Measurements from ENCODE around the gene PRAMEF14. TPM values are rescaled to one million over a fixed set of nuclear protein-coding genes. Genes with fewer than 3 reads are reported as not detected.
"Not testable (repeated sequence)": the region's sequence is repeated elsewhere in the genome, so short reads cannot be mapped to it uniquely, and the experiment has no call there.

Gene PRAMEF14, protein sequence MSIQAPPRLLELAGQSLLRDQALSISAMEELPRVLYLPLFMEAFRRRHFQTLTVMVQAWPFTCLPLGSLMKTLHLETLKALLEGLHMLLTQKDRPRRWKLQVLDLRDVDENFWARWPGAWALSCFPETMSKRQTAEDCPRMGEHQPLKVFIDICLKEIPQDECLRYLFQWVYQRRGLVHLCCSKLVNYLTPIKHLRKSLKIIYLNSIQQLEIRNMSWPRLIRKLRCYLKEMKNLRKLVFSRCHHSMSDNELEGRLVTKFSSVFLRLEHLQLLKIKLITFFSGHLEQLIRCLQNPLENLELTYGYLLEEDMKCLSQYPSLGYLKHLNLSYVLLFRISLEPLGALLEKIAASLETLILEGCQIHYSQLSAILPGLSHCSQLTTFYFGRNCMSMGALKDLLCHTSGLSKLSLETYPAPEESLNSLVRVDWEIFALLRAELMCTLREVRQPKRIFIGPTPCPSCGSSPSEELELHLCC
- not detected for polyA plus RNA-seq (ENCODE audit: insufficient read length)

DNA sequence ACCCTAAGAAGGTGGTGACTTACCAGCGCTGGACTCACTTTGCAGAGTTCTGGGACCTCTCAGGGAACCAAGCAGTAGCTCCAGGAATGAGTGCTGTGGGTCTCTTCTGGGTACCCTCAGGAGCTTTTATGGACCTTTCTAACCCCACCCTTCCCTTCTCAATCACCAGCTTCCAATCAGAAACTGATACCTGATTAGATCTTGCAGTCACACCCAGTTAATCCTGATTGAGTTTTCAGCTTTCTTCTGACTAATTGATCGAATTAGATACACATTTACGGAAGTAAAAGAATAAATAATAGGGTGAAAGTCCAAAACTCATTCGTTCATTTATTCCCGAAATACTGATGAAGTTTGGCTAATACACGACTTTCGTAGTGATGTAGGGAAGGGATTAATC, at the start of gene PRAMEF14:
PRAMEF14 (minus strand) TSS at position 101 of the 400 bp plus-strand sequence. CDS start 1,820 bp downstream, outside the sequence.
- not testable (repeated sequence) for DNase-seq

DNA sequence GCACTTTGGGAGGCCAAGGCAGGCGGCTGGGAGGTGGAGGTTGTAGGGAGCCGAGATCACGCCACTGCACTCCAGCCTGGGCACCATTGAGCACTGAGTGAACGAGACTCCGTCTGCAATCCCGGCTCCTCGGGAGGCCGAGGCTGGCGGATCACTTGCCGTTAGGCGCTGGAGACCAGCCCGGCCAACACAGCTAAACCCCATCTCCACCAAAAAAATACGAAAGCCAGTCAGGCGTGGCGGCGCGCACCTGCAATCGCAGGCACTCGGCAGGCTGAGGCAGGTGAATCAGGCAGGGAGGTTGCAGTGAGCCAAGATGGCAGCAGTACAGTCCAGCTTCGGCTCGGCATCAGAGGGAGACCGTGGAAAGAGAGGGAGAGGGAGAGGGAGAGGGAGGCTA, 48.4 kb upstream of the PRAMEF14 start:
- DNase-seq, result not testable (repeated sequence)

DNA sequence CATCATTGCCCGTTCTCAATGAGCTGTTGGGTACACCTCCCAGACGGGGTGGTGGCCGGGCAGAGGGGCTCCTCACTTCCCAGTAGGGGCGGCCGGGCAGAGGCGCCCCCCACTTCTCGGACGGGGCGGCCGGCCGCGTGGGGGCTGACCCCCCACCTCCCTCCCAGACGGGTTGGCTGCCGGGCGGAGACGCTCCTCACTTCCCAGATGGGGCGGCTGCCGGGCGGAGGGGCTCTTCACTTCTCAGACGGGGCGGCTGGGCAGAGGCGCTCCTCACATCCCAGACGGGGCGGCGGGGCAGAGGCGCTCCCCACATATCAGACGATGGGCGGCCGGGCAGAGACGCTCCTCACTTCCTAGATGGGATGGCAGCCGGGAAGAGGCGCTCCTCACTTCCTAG, 47.8 kb upstream of the PRAMEF14 start:
- DNase-seq, result not testable (repeated sequence)

DNA sequence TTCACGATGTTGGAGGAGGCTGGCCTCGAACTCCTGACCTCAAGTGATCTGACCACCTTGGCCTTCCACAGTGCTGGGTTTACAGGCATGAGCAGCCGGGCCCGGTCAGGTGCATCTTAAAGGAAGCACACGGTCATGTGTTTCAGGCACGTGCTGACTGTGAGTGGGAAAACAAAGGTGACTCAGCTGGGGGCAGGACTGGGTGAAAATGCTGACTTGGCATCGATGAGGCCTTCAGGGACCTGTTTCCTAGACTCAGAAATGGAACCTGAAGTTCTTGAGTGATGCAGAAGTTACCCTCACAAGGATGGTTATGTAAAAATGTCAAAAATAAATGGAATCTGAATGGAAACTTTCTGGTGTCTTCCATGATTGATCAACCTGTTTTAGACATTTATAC, 46.1 kb upstream of the PRAMEF14 start:
- DNase-seq, result not testable (repeated sequence)

DNA sequence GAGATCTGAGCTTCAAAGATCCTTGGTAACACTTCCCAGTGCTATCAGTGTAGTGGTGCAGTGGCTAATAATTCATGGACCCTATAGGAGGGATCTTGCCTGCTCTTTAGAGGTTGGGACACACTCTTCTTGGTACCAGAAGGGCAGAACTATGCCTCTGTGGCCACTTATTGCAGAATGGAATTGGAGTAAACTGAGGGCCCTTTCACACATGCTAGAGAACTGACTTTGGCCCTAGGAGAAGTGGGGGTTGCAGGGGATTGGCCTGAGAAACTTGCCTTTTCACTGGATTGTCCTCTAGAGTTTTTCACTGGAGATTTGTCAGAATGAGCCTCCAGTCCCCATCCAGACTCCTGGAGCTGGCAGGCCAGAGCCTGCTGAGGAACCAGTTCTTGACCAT, 42.4 kb upstream of the PRAMEF14 start, which contains the start of gene PRAMEF17:
PRAMEF17 (plus strand) TSS at position 301 of the 400 bp plus-strand sequence; CDS start at position 327, 26 bp downstream.
- DNase-seq, result not testable (repeated sequence)

DNA sequence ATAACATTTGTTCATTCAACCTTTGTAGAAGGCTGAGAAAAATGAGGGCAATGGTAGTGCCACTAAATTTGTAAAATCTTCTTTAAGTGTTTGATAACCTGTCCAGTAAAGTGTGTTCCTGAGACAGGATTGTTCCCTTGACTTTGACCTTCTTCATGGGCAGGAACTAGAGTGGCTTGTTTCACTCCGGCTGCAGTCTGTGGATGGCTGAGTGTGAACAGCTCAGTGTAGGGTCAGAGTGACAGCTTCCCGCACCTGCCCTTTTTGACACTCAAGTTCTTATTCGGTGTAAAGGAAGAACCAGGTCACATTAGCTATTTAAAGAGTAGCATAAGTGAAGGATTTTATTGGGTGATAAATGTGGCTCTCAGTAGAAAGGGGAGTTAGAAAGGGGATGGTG, 33.4 kb upstream of the PRAMEF14 start:
- DNase-seq, result not testable (repeated sequence)

DNA sequence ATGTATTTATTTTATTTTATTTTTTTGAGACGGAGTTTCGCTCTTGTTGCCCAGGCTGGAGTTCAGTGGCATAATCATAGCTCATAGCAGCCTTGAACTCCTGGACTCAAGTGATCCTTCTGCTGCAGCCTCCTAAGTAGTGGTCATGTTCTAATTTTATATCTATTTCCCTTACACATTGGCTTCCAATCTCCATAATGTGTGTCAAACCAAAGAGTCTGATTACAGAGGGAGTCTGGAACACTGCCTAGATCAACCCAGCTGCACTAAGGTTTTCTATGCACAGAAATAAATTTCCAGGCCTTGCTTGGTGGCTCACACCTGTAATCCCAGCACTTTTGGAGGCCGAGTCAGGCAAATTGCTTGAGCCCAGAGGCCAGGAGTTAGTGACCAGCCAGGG, 32.0 kb upstream of the PRAMEF14 start:
- DNase-seq, result not testable (repeated sequence)

DNA sequence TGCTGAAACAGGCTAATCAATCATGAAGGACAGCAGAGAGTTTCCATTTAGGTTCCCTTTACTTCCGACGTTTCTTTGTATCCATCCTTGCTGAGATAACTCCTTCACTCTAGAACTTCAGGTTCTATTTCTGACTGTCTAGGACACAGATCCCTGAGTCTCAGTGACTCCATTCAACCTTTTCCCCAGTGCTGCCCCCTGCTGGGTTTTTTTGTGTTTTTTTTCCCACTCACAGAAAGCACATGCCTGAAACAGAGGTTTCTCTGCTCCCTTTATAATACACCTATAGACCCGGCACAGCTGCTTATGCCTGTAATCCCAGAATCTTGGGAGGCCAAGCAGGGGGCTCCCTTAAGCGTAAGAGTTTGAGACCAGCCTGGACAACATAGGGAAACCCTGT, 21.6 kb upstream of the PRAMEF14 start:
- DNase-seq, result not testable (repeated sequence)

DNA sequence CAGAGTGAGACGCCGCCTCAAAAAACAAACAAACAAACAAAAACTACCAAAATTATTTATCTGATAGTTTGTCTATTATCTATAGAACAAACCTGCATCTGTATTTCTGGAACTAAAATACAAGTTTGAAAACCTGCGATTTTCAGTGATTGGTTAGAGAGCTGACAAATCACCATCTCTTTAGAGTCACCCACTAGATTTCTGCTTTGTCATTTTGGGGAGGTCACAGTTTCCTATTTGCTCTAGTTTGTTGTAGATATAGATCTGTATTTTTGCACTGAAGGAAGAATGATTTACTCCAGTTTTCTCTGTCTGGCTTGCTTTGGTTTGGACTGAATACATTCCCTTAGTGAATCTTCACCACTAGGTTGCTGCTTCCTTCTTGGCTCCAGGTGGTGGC, 19.6 kb upstream of the PRAMEF14 start:
- DNase-seq, result not testable (repeated sequence)

DNA sequence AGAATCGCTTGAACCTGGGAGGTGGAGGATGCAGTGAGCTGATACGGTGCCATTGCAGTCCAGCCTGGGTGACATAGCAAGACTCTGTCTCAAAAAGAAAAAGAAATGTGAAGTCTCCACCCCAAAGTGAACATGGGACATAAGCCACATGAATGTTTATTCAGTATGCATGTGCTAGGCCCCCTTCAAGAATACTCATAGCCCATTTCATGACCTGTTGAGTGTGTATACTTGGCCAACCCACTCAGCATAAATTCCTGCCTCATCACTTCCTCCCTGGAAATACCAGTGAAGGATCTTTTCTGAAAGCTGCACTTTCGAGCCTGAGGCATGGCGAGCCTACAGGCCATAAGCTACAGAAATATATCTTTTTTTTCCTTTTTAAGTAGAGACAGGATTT, 18.0 kb upstream of the PRAMEF14 start:
- DNase-seq, result not testable (repeated sequence)

DNA sequence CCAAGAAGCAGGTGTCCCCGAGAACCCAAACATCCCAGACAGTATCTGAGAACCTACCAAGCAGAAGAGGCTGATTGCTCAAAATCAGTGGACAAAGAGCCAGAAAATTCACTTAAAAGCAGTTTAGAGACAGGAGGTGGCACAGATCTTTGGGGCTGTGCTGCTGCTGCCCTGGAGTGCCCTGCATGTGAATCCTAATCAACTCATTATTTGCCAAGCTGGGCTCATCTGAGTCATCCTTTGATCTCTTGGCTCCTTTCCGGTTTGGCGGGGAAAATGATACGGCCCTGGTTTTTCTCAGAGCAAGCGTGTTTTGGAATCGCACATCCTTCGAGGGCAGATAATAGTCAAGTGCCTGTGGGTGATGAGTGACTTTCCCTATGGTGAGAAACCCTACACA, 15.4 kb upstream of the PRAMEF14 start:
- not testable (repeated sequence) for DNase-seq

DNA sequence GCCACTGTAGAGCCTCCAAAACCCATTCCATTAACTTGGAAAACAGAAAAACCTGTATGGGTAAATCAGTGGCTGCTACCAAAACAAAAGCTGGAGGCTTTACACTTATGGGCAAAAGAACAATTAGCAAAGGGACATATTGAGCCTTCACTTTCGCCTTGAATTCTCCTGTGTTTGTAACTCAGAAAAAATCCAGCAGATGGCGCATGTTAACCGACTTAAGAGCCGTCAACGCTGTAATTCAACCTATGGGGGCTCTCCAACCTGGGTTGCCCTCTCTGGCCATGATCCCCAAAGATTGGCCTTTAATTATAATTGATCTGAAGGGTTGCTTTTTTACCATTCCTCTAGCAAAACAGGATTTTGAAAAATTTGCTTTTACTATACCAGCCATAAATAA, 9.8 kb upstream of the PRAMEF14 start:
- peak; percentile 29 for DNase-seq

DNA sequence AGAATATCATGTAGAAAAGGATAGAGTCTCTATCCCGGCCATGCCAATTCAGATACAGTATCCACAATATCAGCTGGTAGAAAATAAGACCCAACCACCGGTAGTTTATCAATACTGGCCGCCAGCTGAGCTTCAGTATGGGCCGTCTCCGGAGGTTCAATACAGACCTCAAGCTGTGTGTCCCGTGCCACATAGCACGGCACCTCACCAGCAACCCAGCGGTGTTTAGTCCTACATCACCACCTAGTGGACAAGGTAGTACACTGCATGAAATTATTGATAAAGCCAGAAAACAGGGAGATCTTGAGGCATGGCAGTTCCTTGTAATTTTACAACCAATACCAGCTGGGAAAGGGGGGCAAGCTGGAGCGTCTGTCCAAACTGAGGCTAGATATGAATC, 7.5 kb upstream of the PRAMEF14 start:
- not testable (repeated sequence) for DNase-seq

DNA sequence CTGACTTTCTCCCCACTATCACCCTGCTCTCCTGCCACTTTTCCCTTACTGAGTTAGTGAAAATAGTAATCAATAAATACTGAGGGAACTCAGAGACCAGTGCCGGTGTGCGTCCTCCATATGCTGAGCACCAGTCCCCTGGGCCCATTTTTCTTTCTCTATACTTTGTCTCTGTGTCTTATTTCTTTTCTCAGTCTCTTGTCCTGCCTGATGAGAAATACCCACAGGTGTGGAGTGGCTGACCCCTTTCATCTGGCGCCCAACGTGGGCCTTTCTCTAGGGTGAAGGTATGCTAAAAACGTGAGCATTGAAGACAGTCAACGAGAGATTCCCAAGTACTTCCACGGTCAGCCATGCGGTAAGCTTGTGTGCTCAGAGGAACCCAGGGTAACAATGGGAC, 6.5 kb upstream of the PRAMEF14 start:
- DNase-seq, result not testable (repeated sequence)

DNA sequence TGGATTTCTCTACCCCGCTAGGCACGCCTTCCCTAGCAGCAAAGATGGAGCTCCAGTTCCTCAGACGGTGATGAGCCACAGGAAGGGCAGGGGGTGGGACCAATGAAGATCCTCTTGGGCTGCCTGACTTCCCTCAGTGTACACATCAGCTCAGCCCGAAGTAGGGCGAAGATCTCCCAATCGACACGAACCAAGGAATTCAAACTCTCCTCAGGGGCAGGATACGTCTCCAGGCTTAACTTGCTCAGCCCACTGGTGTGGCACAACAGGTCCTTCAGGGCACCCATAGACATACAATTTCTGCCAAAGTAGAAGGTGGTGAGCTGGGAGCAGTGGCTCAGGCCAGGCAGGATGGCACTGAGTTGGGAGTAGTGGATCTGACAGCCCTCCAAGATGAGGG, 4.4 kb downstream of the PRAMEF14 start:
- not testable (repeated sequence) for DNase-seq

DNA sequence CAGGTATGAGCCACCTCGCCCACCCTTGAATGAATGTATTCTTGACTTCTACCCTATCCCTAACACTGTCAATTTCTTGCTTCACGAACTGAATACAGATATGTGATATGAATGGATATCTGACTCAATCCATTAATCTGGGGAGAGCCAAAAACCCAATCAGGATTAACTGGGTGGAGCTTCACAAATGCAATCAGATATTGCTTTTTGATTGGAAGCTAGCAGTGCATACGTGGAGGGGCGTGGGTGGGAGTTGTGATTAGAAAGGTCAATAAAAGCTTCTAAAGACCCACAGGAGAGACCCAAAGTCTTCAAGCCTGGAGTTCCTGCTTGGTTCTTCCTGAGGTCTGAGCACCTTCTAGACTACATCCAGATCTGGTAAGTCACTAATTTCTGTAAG, 31.7 kb downstream of the PRAMEF14 start, which contains the start of gene PRAMEF15:
PRAMEF15 (plus strand) TSS at position 301 of the 400 bp plus-strand sequence. CDS start 2,827 bp downstream, outside the sequence.
- not testable (repeated sequence) for DNase-seq

DNA sequence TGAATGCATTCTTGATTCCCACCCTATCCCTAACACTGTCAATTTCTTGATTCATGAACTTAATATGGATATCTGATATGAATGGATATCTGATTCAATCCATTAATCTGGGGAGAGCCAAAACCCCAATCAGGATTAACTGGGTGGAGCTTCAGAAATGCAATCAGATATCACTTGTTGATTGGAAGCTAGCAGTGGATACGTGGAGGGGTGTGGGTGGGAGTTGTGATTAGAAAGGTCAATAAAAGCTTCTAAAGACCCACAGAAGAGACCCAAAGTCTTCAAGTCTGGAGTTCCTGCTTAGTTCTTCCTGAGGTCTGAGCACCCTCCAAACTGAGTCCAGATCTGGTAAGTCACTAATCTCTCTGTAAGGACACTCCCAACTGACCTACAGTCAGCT, 43.7 kb downstream of the PRAMEF14 start, which contains the start of gene PRAMEF33:
PRAMEF33 (plus strand) TSS at position 301 of the 400 bp plus-strand sequence. CDS start 2,416 bp downstream, outside the sequence.
- DNase-seq, result not testable (repeated sequence)

DNA sequence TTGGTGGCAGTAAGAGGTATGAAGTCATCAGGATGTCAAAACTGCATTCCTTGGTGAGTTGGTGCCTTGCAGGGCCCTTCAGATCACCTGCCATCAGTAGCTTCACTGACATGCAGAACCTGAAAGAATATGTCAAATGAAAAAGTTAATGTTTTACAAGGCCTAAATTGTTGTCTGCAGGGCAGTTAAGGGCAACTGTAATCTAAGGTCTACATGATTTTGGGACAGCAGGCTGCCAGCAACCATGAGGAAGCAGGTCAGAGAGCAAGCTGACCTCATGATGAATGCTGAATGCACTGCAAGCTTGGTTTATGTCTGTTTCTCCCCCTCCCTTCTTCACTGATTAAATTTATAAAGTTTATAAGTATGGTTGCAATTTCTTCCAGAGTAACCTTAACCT, 44.7 kb downstream of the PRAMEF14 start:
- not testable (repeated sequence) for DNase-seq

DNA sequence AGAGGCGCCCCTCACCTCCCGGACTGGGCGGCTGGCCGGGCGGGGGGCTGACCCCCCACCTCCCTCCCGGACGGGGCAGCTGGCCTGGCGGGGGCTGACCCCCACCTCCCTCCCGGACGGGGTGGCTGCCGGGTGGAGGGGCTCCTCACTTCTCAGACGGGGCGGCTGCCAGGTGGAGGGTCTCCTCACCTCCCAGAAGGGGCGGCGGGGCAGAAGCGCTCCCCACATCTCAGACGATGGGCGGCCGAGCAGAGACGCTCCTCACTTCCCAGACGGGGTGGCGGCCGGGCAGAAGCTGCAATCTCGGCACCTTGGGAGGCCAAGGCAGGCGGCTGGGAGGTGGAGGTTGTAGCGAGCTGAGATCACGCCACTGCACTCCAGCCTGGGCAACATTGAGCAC, 48.2 kb downstream of the PRAMEF14 start:
- DNase-seq, result not testable (repeated sequence)

DNA sequence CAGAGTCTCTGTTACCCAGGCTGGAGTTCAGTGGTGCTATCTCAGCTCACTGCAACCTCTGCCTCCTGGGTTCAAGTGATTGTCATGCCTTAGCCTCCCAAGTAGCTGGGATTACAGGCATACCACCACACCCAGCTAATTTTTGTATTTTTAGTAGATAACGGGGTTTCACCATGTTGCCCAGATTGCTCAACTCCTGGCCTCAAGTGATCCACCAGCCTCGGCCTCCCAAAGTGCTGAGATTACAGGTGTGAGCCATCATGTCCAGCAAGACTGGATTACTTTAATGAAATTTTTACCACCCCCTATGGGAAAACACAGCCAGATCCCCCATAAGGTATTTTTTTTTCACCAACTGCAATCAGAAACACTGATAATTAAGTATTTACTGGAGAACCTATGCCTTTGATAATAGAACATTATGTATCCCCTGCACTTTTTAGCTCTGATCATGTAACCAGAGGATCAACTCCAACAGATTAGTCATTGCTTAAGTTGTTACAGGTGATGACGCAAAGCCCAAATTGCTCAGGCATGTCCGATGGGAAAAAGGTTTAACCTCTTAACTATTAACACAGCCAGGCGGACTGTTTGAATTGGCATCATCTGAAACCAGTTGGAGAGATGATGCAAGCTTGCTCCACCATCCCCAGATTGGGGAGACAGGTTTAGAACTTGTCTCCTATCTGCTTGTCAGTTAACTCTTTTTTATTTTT, 49.6 kb downstream of the PRAMEF14 start:
- not testable (repeated sequence) for DNase-seq

Data from hindlimb muscle (tissue), 1 donor.